Right atrium auricular region (tissue), 2 donors: ENCODE measurements around the gene BBS5. TPM values are rescaled to one million over a fixed set of nuclear protein-coding genes. Genes with fewer than 3 reads are reported as not detected.
"Not testable (repeated sequence)": the region's sequence is repeated elsewhere in the genome, so short reads cannot be mapped to it uniquely, and the experiment has no call there.

ENCODE experiments used
- DNase-seq: peaks from one replicate; pipeline ENCODE4 v3.0.0-alpha.2; 2019; ENCODE audit warnings: low spot score
- H3K27ac ChIP-seq, 2 donors: fragments of 200-600 bp; sonication (generic); 1 replicate in 1 of 2; 2 replicates in 1 of 2; pipeline ENCODE4 v1.5.1; 2016 to 2019
- H3K27me3 ChIP-seq, 2 donors: fragments of 200-600 bp; sonication (generic); one replicate each; pipeline versions ENCODE4 v1.5.1 to v1.6.0; 2017 to 2019
- H3K36me3 ChIP-seq: fragments of 200-600 bp; sonication (generic); one replicate; pipeline ENCODE4 v1.5.1; 2016
- H3K4me1 ChIP-seq, 2 donors: fragments of 200-600 bp; sonication (generic); one replicate each; pipeline versions ENCODE4 v1.5.1 to v1.6.0; 2017 to 2019
- H3K4me3 ChIP-seq, 2 donors: fragments of 200-600 bp; sonication (generic); 1 replicate in 1 of 2; 2 replicates in 1 of 2; pipeline ENCODE4 v1.5.1; 2017 to 2019; ENCODE audit warnings: mild to moderate bottlenecking in 1 of 2, moderate library complexity in 1 of 2
- H3K9me3 ChIP-seq, 2 donors: fragments of 200-600 bp; sonication (generic); one replicate each; pipeline ENCODE4 v1.5.1; 2019
- total RNA-seq, 2 donors: library from RNA; depleted of rRNA; stranded (reverse); fragments of >200 nt; gene quantifications; one replicate each; pipeline ENCODE4 v1.1.0, GENCODE V29; 2016
- TF ChIP-seq, protein P1 (sequence below), 2 donors: fragments of 200-600 bp; sonication (generic); IDR thresholded peaks; one replicate each; pipeline ENCODE4 v1.5.1; 2019; ENCODE audit warnings: antibody characterized with exemption in 2 of 2

BBS5 gene
- total RNA-seq, 2 donors from 2014 or later = 4.2 to 7.0 TPM

DNA sequence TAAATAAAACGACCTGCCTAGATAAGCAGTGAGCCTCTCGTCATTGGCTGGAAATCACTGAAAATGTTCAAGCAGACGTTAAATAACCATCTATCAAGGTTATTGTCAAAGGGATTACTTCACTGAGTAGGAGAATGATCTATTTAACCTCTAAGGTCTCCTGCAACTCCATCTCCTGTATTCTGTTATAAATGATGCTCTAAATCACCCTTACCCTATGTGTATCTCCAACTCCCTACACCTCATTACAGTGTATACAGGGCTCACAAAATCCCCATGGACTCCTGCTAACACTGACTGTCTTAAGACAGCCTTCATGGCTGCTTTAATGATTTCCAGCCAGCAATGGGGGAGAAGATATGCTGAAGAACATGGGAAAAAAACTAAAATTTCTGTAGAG, 31.0 kb upstream of the BBS5 start:
- Histone ChIP-seq H3K27me3 (no peaks in the 10 kb centered on the region), H3K36me3 (no peaks in the 10 kb centered on the region), H3K4me3 (no peak overlapping the region), H3K4me1 (no peaks in the 10 kb centered on the region), H3K9me3 (peaks cover 0 to 4% of the 10 kb centered on the region in 2 donors), H3K27ac (no peak overlapping the region)
- no peak for DNase-seq
- TF ChIP-seq, protein P1, sequence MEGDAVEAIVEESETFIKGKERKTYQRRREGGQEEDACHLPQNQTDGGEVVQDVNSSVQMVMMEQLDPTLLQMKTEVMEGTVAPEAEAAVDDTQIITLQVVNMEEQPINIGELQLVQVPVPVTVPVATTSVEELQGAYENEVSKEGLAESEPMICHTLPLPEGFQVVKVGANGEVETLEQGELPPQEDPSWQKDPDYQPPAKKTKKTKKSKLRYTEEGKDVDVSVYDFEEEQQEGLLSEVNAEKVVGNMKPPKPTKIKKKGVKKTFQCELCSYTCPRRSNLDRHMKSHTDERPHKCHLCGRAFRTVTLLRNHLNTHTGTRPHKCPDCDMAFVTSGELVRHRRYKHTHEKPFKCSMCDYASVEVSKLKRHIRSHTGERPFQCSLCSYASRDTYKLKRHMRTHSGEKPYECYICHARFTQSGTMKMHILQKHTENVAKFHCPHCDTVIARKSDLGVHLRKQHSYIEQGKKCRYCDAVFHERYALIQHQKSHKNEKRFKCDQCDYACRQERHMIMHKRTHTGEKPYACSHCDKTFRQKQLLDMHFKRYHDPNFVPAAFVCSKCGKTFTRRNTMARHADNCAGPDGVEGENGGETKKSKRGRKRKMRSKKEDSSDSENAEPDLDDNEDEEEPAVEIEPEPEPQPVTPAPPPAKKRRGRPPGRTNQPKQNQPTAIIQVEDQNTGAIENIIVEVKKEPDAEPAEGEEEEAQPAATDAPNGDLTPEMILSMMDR (IDR thresholded peaks at IDR 0.05) = no peak

DNA sequence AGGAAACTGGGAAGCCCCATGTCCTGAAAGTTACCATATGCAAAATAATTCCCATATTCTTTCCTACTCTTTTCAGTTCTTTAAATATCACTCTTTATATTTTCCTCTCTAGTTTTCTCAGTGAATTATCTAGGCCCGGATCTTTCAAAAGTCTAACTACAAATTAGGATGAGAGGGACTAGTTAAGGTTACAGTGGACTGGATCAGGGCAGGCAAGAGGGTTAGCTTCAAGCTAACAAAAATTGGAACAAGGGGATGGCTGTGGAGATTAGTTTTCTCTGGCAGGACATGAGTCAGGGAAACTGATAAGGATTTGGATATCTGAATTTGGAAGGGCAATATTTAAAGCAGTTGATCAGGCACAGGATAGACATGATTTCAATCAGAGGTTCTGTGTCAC, 30.4 kb upstream of the BBS5 start:
- no peak overlapping the region for H3K27ac ChIP-seq
- no peaks in the 10 kb centered on the region for H3K4me1 ChIP-seq
- DNase-seq = no peak
- TF ChIP-seq, protein P1 (IDR thresholded peaks at IDR 0.05) = no peak
- H3K36me3 ChIP-seq = no peaks in the 10 kb centered on the region
- H3K4me3 ChIP-seq = no peak overlapping the region
- no peaks in the 10 kb centered on the region for H3K27me3 ChIP-seq
- peaks cover 0 to 4% of the 10 kb centered on the region in 2 donors for H3K9me3 ChIP-seq

DNA sequence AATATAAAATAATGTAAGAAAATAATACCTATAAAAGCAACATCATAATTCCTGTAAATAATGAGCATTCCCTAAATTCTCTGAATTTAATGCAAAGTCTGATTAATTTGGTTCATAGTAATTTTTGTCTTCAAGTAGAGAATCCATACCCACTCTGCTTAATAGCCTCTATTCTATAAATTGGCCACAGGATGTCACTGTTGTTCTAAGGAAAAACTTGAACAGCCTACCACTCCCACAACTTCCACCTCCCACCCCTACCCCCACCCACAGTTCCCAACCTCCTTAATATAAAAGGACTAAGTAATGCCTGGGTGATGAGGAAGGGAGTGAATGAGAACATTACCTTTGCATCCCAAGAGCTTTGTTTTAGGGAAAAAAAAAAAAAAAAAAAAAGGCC, 27.2 kb upstream of the BBS5 start:
- Histone ChIP-seq H3K9me3 (no peaks in the 10 kb centered on the region), H3K4me3 (no peak overlapping the region), H3K27ac (no peak overlapping the region), H3K36me3 (no peaks in the 10 kb centered on the region), H3K27me3 (no peaks in the 10 kb centered on the region), H3K4me1 (no peaks in the 10 kb centered on the region)
- no peak for DNase-seq
- TF ChIP-seq, protein P1 (IDR thresholded peaks at IDR 0.05) = peak in 1 of 2 donors; percentile 58

DNA sequence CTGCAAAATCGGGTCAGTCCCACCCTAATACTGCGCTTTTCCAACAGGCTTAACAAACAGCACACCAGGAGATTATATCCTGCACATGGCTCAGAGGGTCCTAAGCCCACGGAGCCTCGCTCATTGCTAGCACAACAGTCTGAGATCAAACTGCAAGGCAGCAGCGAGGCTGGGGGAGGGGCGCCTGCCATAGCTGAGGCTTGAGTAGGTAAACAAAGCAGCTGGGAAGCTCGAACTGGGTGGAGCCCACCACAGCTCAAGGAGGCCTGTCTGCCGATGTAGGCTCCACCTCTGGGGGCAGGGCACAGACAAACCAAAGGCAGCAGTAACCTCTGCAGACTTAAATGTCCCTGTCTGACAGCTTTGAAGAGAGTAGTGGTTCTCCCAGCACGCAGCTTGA, 26.2 kb upstream of the BBS5 start:
- not testable (repeated sequence) for DNase-seq, H3K9me3 ChIP-seq, H3K4me1 ChIP-seq, H3K4me3 ChIP-seq, H3K36me3 ChIP-seq, H3K27me3 ChIP-seq, H3K27ac ChIP-seq

DNA sequence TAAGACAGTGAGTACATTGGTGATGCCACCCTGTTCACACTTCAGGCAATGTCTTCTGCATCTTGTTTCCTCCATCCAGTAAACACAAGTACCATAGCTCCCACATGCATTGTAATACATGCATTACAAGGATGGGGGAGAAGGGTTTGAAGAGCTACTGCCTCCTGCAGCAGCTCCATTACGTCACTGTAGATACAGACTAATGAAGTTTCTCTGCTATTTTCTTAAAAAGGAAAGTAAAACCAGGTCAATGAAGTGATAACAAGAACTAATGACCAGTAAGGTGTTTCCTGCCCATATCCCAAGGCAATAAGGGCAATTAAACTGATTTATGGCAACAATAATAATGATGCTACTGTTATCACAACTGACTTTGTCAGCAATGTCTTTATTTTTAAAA, 18.2 kb upstream of the BBS5 start:
- no peaks in the 10 kb centered on the region for H3K36me3 ChIP-seq
- DNase-seq = no peak
- no peaks in the 10 kb centered on the region for H3K9me3 ChIP-seq
- no peak overlapping the region for H3K27ac ChIP-seq
- H3K4me3 ChIP-seq = no peak overlapping the region
- TF ChIP-seq, protein P1 (IDR thresholded peaks at IDR 0.05) = no peak
- no peaks in the 10 kb centered on the region for H3K4me1 ChIP-seq
- no peaks in the 10 kb centered on the region for H3K27me3 ChIP-seq

DNA sequence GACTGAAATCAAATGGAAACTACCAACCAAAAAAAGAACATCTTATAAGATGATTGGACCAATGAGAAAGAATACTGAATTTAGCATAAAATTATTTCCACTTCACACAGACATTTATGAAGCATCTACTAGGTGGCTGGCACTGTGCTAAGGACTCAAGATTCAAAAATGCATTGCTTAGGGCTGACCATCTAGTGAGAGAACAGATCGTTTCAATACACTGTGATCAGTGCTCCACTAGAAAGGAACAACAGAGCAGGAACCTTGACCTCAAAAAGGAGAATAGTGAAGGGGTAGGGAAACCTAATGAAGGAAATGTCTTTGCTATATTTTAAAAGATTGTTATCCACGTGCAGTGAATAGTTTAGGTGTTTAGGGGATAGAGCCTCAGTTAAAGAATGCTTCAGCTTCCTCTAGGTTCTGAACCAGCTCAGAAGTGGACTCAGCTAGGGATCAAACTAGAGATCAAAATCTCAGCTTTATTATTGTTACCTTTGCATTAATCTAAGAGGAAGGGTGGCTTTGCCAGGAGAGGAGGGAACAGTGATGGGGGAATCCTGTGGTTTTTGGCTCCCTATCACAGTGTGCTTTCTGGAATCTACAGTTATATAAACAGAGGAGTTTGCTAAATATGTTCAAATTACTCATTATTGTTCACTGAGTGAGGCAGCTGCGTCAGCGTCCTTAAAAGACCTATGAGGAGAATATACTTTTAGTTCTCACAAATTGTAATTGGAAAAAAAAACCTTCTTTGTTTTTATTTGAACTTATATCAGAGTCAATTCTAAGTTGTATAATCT, 16.2 kb upstream of the BBS5 start:
- Histone ChIP-seq H3K36me3 (no peaks in the 10 kb centered on the region), H3K27me3 (no peaks in the 10 kb centered on the region), H3K4me3 (no peak overlapping the region), H3K4me1 (no peaks in the 10 kb centered on the region), H3K27ac (no peak overlapping the region), H3K9me3 (no peaks in the 10 kb centered on the region)
- DNase-seq = no peak
- TF ChIP-seq, protein P1 (IDR thresholded peaks at IDR 0.05) = no peak
